Sigmoid colon (tissue), 7 donors: ENCODE results near the gene MRPL40. TPM values are rescaled to one million over a fixed set of nuclear protein-coding genes. Genes with fewer than 3 reads are reported as not detected.

Experiments
- DNase-seq: peaks from one replicate; pipeline ENCODE4 v3.0.0-alpha.2; 2019
- H3K27ac ChIP-seq, 4 donors: fragments of 200-600 bp; sonication (generic); one replicate each; pipeline ENCODE4 v1.5.1; 2016 to 2019; ENCODE audit warnings: mild to moderate bottlenecking in 1 of 4
- H3K27me3 ChIP-seq, 3 donors: fragments of 200-600 bp; sonication (generic); one replicate each; pipeline ENCODE4 v1.5.1; 2019; ENCODE audit warnings: mild to moderate bottlenecking in 1 of 3
- H3K36me3 ChIP-seq, 4 donors: fragments of 200-600 bp; sonication (generic); one replicate each; pipeline ENCODE4 v1.5.1; 2016 to 2019
- H3K4me1 ChIP-seq, 4 donors: fragments of 200-600 bp; sonication (generic); one replicate each; pipeline ENCODE4 v1.5.1; 2017 to 2019
- H3K4me3 ChIP-seq, 4 donors: fragments of 200-600 bp; sonication (generic); one replicate each; pipeline ENCODE4 v1.5.1; 2017 to 2019; ENCODE audit warnings: mild to moderate bottlenecking in 2 of 4, moderate library complexity in 1 of 4
- H3K9me3 ChIP-seq, 4 donors: fragments of 200-600 bp in 3 of 4; sonication (generic) in 3 of 4; one replicate each; pipeline versions ENCODE4 v1.5.1 to v1.6.1; 2013 to 2019
- EP300 ChIP-seq, 4 donors: sonication (generic); formaldehyde crosslinking; IDR thresholded peaks; one replicate each; pipeline ENCODE4 v1.6.1; 2017; ENCODE audit warnings: antibody characterized with exemption in 4 of 4
- POLR2A ChIP-seq, 2 donors: fragments of 450-650 bp; IDR thresholded peaks; one replicate each; pipeline ENCODE4 v1.6.1; 2016; ENCODE audit warnings: antibody characterized with exemption in 2 of 2, mild to moderate bottlenecking in 2 of 2, moderate library complexity in 2 of 2
- POLR2AphosphoS5 ChIP-seq, 4 donors: sonication (generic); formaldehyde crosslinking; IDR thresholded peaks; one replicate each; pipeline ENCODE4 v1.6.1; 2017; ENCODE audit warnings: antibody characterized with exemption in 4 of 4
- WGBS, 2 donors: extraction: QIAGEN DNeasy Blood & Tissue Kit; methylation state at CpG; one replicate each; pipeline ENCODE4 v1.1.7; 2013; 5-methylcytosine and 5-hydroxymethylcytosine counted together
- intact Hi-C: fragments of 100-400 bp; cut with DNase I; formaldehyde crosslinking; loops from one replicate; pipeline ENCODE4 v1.15.1; 2023
- polyA plus RNA-seq, 3 donors: library from polyadenylated mRNA; stranded (reverse); fragments of 200-250 nt; gene quantifications; one replicate each; pipeline ENCODE4 v1.2.3, GENCODE V29; 2013
- total RNA-seq, 4 donors: library from RNA; depleted of rRNA; stranded (reverse); fragments of >200 nt; gene quantifications; one replicate each; pipeline ENCODE4 v1.1.0, GENCODE V29; 2016
- TF ChIP-seq, protein P1 (sequence below), 4 experiments: fragments of 450-650 bp in 3 of 4; fragments of 200-600 bp in 1 of 4; IDR thresholded peaks; one replicate each; pipeline ENCODE4 v1.5.1; 2016 to 2019; ENCODE audit warnings: antibody characterized with exemption in 4 of 4, mild to moderate bottlenecking in 3 of 4, moderate library complexity in 2 of 4
- donor health status: healthy with polysubstance abuse.
- donor health status: Bipolar disorder and iron deficiency.
- donor health status: healthy.

MRPL40 gene
- total and polyA plus RNA-seq, 7 donors: 19.5 to 32.4 (median 30.1) TPM

- Histone ChIP-seq H3K27me3 (no peaks in the 10 kb centered on the region), H3K4me3 (no peak overlapping the region), H3K9me3 (no peaks in the 10 kb centered on the region), H3K36me3 (peaks cover 47 to 99% (median 70%) of the 10 kb centered on the region in 4 donors), H3K4me1 (no peaks in the 10 kb centered on the region), H3K27ac (no peak overlapping the region)
- TF ChIP-seq, protein P1, sequence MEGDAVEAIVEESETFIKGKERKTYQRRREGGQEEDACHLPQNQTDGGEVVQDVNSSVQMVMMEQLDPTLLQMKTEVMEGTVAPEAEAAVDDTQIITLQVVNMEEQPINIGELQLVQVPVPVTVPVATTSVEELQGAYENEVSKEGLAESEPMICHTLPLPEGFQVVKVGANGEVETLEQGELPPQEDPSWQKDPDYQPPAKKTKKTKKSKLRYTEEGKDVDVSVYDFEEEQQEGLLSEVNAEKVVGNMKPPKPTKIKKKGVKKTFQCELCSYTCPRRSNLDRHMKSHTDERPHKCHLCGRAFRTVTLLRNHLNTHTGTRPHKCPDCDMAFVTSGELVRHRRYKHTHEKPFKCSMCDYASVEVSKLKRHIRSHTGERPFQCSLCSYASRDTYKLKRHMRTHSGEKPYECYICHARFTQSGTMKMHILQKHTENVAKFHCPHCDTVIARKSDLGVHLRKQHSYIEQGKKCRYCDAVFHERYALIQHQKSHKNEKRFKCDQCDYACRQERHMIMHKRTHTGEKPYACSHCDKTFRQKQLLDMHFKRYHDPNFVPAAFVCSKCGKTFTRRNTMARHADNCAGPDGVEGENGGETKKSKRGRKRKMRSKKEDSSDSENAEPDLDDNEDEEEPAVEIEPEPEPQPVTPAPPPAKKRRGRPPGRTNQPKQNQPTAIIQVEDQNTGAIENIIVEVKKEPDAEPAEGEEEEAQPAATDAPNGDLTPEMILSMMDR (IDR thresholded peaks at IDR 0.05): no peak
- TF ChIP-seq EP300 (IDR thresholded peaks at IDR 0.05) (no peak), POLR2AphosphoS5 (IDR thresholded peaks at IDR 0.05) (no peak), POLR2A (IDR thresholded peaks at IDR 0.05) (no peak)
- intact Hi-C loops: no loop called here
- DNase-seq: peak; percentile 20
- 87 to 89% methylated on average over 2 of the region's 2 CpGs for whole genome bisulfite sequencing, 2 donors
Measured at GRCh38 chr22:19387038-19387437, 45.3 kb upstream of the MRPL40 start.

GRCh38 chr22:19387575-19387974 is 44.8 kb upstream of the MRPL40 start:
- H3K4me1 ChIP-seq: no peaks in the 10 kb centered on the region
- intact Hi-C loops: no loop called here
- no peak overlapping the region for H3K27ac ChIP-seq
- DNase-seq: peak; percentile 29
- no peaks in the 10 kb centered on the region for H3K27me3 ChIP-seq
- TF ChIP-seq POLR2A (IDR thresholded peaks at IDR 0.05) (no peak), EP300 (IDR thresholded peaks at IDR 0.05) (no peak), POLR2AphosphoS5 (IDR thresholded peaks at IDR 0.05) (no peak)
- TF ChIP-seq, protein P1 (IDR thresholded peaks at IDR 0.05): no peak
- WGBS, 2 donors: 96 to 98% methylated on average over 7 of the region's 7 CpGs
- peaks cover 44 to 99% (median 68%) of the 10 kb centered on the region in 4 donors for H3K36me3 ChIP-seq
- no peak overlapping the region for H3K4me3 ChIP-seq
- no peaks in the 10 kb centered on the region for H3K9me3 ChIP-seq

DNA sequence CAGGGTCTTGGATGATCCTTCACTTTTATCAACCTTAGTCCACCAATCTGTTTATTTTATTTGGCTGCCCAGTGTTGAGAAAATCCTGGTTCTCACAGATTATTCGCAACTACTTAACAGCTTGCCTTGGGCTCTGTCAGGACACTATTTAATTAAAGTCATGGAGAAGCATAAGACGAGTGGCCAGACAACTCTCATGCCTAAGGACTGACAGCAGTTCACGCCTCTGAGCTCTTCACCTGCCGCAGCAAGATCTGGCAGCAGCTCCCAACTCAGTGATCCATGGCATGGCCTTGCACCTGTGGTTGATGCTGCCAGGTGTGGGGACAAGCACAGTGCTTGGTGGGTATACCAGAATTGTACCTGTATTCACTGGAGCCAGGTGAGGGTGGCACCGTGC is 38.6 kb upstream of the MRPL40 start:
- no peaks in the 10 kb centered on the region for H3K27me3 ChIP-seq
- H3K9me3 ChIP-seq: no peaks in the 10 kb centered on the region
- H3K27ac ChIP-seq: no peak overlapping the region
- H3K36me3 ChIP-seq: peaks cover 24 to 99% (median 59%) of the 10 kb centered on the region in 4 donors
- TF ChIP-seq POLR2A (IDR thresholded peaks at IDR 0.05): no peak
- TF ChIP-seq, protein P1 (IDR thresholded peaks at IDR 0.05): no peak
- TF ChIP-seq EP300 (IDR thresholded peaks at IDR 0.05): no peak
- intact Hi-C loops: no loop called here
- DNase-seq: no peak
- WGBS, 2 donors: 95 to 96% methylated on average over 5 of the region's 5 CpGs
- H3K4me3 ChIP-seq: no peak overlapping the region
- H3K4me1 ChIP-seq: no peaks in the 10 kb centered on the region

DNA sequence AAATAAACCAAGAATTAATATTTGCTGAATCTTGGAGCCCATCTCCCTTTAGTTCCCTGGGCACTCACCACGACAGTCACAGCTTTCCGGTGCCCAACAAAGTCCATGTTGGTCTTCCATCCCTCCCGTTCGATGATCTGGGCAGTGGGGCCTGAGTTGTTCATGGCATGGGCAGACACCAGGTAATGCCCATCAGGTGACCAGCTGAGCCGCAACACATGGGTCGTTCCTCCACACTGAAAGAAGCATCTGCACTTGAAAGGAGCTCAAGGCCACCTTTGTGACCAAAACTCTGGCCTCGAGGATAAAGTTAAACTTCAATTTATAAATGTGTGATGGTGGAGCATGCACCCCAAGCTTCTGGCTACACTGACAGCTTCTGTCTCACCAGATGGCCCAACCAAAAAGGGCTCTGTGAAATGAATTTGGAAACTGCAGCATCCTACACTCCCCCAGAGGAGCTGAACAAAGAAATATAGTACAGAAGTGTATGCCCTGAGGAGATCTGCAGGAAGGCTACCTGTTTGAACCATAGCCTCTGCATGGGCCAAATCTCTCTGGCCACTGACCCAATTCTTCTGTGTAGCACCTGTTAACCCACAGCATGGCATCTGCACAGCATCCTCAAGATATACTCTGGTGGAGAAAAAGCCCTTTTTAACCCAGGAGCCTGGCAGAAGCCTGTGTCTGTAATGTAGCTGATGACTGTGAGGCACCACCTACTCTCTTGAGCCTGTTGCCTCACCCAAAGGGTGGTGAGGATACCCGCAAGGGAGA is 37.9 kb upstream of the MRPL40 start:
- H3K36me3 ChIP-seq: peaks cover 23 to 98% (median 54%) of the 10 kb centered on the region in 4 donors
- intact Hi-C loops: no loop called here
- WGBS, 2 donors: 94 to 95% methylated on average over 8 of the region's 8 CpGs

More for the DNA sequence above, 37.9 kb upstream of the MRPL40 start:
- no peak for DNase-seq
- H3K27ac ChIP-seq: no peak overlapping the region
- H3K27me3 ChIP-seq: no peaks in the 10 kb centered on the region
- H3K4me3 ChIP-seq: no peak overlapping the region
- no peaks in the 10 kb centered on the region for H3K4me1 ChIP-seq
- H3K9me3 ChIP-seq: no peaks in the 10 kb centered on the region
- TF ChIP-seq POLR2AphosphoS5 (IDR thresholded peaks at IDR 0.05) (no peak), POLR2A (IDR thresholded peaks at IDR 0.05) (no peak), EP300 (IDR thresholded peaks at IDR 0.05) (no peak)
- TF ChIP-seq, protein P1 (IDR thresholded peaks at IDR 0.05): no peak
